Coronary artery (tissue), 2 donors: ENCODE results near the gene DSTYK.

Experiments used
- DNase-seq: peaks from one replicate; pipeline ENCODE4 v3.0.0-alpha.2; 2017; ENCODE audit warnings: low spot score
- H3K27ac ChIP-seq, 2 donors: fragments of 200-600 bp; sonication (generic); one replicate each; pipeline ENCODE4 v1.5.1; 2016 to 2019
- H3K4me3 ChIP-seq: fragments of 200-600 bp; sonication (generic); 2 replicates; pipeline ENCODE4 v1.5.1; 2016; ENCODE audit warnings: mild to moderate bottlenecking, moderate library complexity
- CTCF ChIP-seq: fragments of 200-600 bp; sonication (generic); IDR thresholded peaks from one replicate; pipeline ENCODE4 v1.5.1; 2019; ENCODE audit warnings: antibody characterized with exemption

DSTYK gene

GRCh38 chr1:205247130-205247921, 35.8 kb upstream of the DSTYK start:
- Histone ChIP-seq H3K27ac (peak overlapping the region; percentile 25 to 95), H3K4me3 (no peak overlapping the region)
- no peak for DNase-seq
- no peak for TF ChIP-seq CTCF

GRCh38 chr1:205246351-205247119, 35.0 kb upstream of the DSTYK start:
- H3K27ac ChIP-seq = peak overlapping the region; percentile 25 to 95
- no peak overlapping the region for H3K4me3 ChIP-seq
- TF ChIP-seq CTCF = no peak
- no peak for DNase-seq

- DNase-seq = no peak
- TF ChIP-seq CTCF = no peak
- no peak overlapping the region for H3K27ac ChIP-seq
Observed at GRCh38 chr1:205245096-205245495, 33.6 kb upstream of the DSTYK start.

GRCh38 chr1:205244384-205244783, 32.9 kb upstream of the DSTYK start:
- Histone ChIP-seq H3K27ac (no peak overlapping the region), H3K4me3 (no peak overlapping the region)
- no peak for TF ChIP-seq CTCF
- no peak for DNase-seq

More at GRCh38 chr1:205245096-205245495, 33.6 kb upstream of the DSTYK start:
- no peak overlapping the region for H3K4me3 ChIP-seq

GRCh38 chr1:205243350-205244191, 32.1 kb upstream of the DSTYK start:
- TF ChIP-seq CTCF = no peak
- Histone ChIP-seq H3K27ac (no peak overlapping the region), H3K4me3 (no peak overlapping the region)
- no peak for DNase-seq

GRCh38 chr1:205241366-205242030, 30.0 kb upstream of the DSTYK start:
- no peak overlapping the region for H3K27ac ChIP-seq
- H3K4me3 ChIP-seq = no peak overlapping the region
- DNase-seq = peak; percentile 41
- no peak for TF ChIP-seq CTCF
